IMR-90 (cell line): ENCODE data around the gene MRM2. TPM values are rescaled to one million over a fixed set of nuclear protein-coding genes. Genes with fewer than 3 reads are reported as not detected.

ENCODE experiments used
- ATAC-seq: fragments of 200-7000 bp; cut with Tn5 transposase; 2 replicates; pipeline ENCODE4 v1.9.1; 2020; ENCODE audit warnings: low read depth, mild to moderate bottlenecking, moderate library complexity
- BruUV-seq: library from RNA; stranded (reverse); fragments of 400-500 nt; replicated peaks from 2 replicates; lab custom pipeline; 2021; lab: Mats Ljungman, UMichigan
- CTCF ChIA-PET: fragments of 300-600 bp; formaldehyde crosslinking; extraction: SDS; loops from one replicate; lab custom pipeline; 2021; ENCODE audit warnings: antibody characterized with exemption; lab: Yijun Ruan, JAX
- POLR2A ChIA-PET: fragments of 300-600 bp; sonication (Branson Sonifier 250); formaldehyde crosslinking; loops from one replicate; lab custom pipeline; 2022; ENCODE audit warnings: antibody characterized with exemption; ENCODE audit not compliant: unreplicated experiment; lab: Charles Lee
- DNase-seq: peaks from one replicate; pipeline ENCODE4 v3.0.0; 2013
- H2AFZ ChIP-seq: replicated peaks from 2 replicates; pipeline ENCODE3; 2013; ENCODE audit warnings: low read length, mild to moderate bottlenecking; ENCODE audit not compliant: poor library complexity
- H2AK5ac ChIP-seq: 2 replicates; pipeline ENCODE4 v1.6.1; 2013; ENCODE audit warnings: low read depth, low read length, inconsistent platforms
- H2AK9ac ChIP-seq: replicated peaks from 2 replicates; pipeline ENCODE3; 2013; ENCODE audit warnings: mild to moderate bottlenecking, low read depth, low read length, moderate library complexity; ENCODE audit not compliant: poor library complexity
- H2BK120ac ChIP-seq: 2 replicates; pipeline ENCODE4 v1.6.1; 2013; ENCODE audit warnings: low read depth, low read length, inconsistent platforms
- H2BK15ac ChIP-seq: 3 replicates; pipeline ENCODE4 v1.6.1; 2013; ENCODE audit warnings: low read depth, low read length, inconsistent platforms
- H2BK20ac ChIP-seq: 2 replicates; pipeline ENCODE4 v1.6.1; 2013; ENCODE audit warnings: low read depth, mild to moderate bottlenecking, inconsistent platforms, low read length, moderate library complexity
- H2BK5ac ChIP-seq: 2 replicates; pipeline ENCODE4 v1.6.1; 2013; ENCODE audit warnings: mild to moderate bottlenecking, low read depth, low read length, inconsistent platforms; ENCODE audit not compliant: poor library complexity, severe bottlenecking
- H3K14ac ChIP-seq: replicated peaks from 2 replicates; pipeline ENCODE4 v1.6.1; 2013; ENCODE audit warnings: low read depth, low read length, inconsistent platforms
- H3K18ac ChIP-seq: 2 replicates; pipeline ENCODE4 v1.6.1; 2013; ENCODE audit warnings: low read depth, low read length, control low read depth
- H3K23ac ChIP-seq: 2 replicates; pipeline ENCODE4 v1.6.1; 2013; ENCODE audit warnings: low read depth, low read length, inconsistent platforms
- H3K27ac ChIP-seq: 2 replicates; pipeline ENCODE4 v1.5.1; 2013; ENCODE audit warnings: mild to moderate bottlenecking, control low read depth, low read length; ENCODE audit not compliant: insufficient read depth
- H3K27me3 ChIP-seq: 2 replicates; pipeline ENCODE4 v1.6.1; 2013; ENCODE audit warnings: low read length; ENCODE audit not compliant: control insufficient read depth, insufficient read depth
- H3K36me3 ChIP-seq: 2 replicates; pipeline ENCODE4 v1.6.1; 2013; ENCODE audit warnings: low read length, mixed read lengths; ENCODE audit not compliant: control insufficient read depth, insufficient read depth
- H3K4ac ChIP-seq: 2 replicates; pipeline ENCODE4 v1.6.1; 2013; ENCODE audit warnings: low read depth, low read length, inconsistent platforms
- H3K4me1 ChIP-seq: 2 replicates; pipeline ENCODE4 v1.6.1; 2013; ENCODE audit warnings: low read length, mixed read lengths; ENCODE audit not compliant: control insufficient read depth, insufficient read depth
- H3K4me2 ChIP-seq: 2 replicates; pipeline ENCODE4 v1.6.1; 2013; ENCODE audit warnings: low read depth, mild to moderate bottlenecking, control low read depth, low read length, moderate library complexity
- H3K4me3 ChIP-seq: 2 replicates; pipeline ENCODE4 v1.5.1; 2013; ENCODE audit warnings: low read depth, mild to moderate bottlenecking, control low read depth, low read length, moderate library complexity; ENCODE audit not compliant: insufficient read depth
- H3K56ac ChIP-seq: 2 replicates; pipeline ENCODE4 v1.6.1; 2013; ENCODE audit warnings: low read length, inconsistent platforms; ENCODE audit not compliant: insufficient read depth; ENCODE audit errors: extremely low read depth
- H3K79me1 ChIP-seq, 2 experiments: 2 replicates each; pipeline ENCODE4 v1.6.1; 2013; ENCODE audit warnings: low read length in 2 of 2, inconsistent platforms in 1 of 2, low read depth in 1 of 2
- H3K9ac ChIP-seq: 2 replicates; pipeline ENCODE4 v1.6.1; 2013; ENCODE audit warnings: low read depth, low read length, control low read depth
- H3K9me1 ChIP-seq: 2 replicates; pipeline ENCODE4 v1.6.1; 2013; ENCODE audit warnings: low read length, inconsistent platforms; ENCODE audit not compliant: insufficient read depth
- H3K9me3 ChIP-seq: 2 replicates; pipeline ENCODE4 v1.6.1; 2013; ENCODE audit warnings: low read length; ENCODE audit not compliant: control insufficient read depth, insufficient read depth
- H4K20me1 ChIP-seq: 2 replicates; pipeline ENCODE4 v1.6.1; 2013; ENCODE audit warnings: low read length, inconsistent platforms; ENCODE audit not compliant: insufficient read depth
- H4K5ac ChIP-seq: 2 replicates; pipeline ENCODE4 v1.6.1; 2013; ENCODE audit warnings: mild to moderate bottlenecking, low read depth, low read length, control low read depth
- H4K8ac ChIP-seq, 2 experiments: 2 replicates each; pipeline ENCODE4 v1.6.1; 2013; ENCODE audit warnings: low read depth in 2 of 2, low read length in 2 of 2, control low read depth in 1 of 2, inconsistent platforms in 1 of 2
- H4K91ac ChIP-seq: 2 replicates; pipeline ENCODE4 v1.6.1; 2013; ENCODE audit warnings: low read depth, low read length, inconsistent platforms; ENCODE audit not compliant: insufficient read depth
- ELK1 ChIP-seq: fragments of 150-350 bp; IDR thresholded peaks from 2 replicates; pipeline ENCODE4 v1.6.1; 2016; ENCODE audit warnings: low read depth, mild to moderate bottlenecking, low read length, moderate library complexity, borderline replicate concordance
- MXI1 ChIP-seq: IDR thresholded peaks from 2 replicates; pipeline ENCODE4 v1.6.1; 2012; ENCODE audit warnings: low read depth, mild to moderate bottlenecking, low read length, moderate library complexity, borderline replicate concordance
- POLR2A ChIP-seq: IDR thresholded peaks from 2 replicates; pipeline ENCODE4 v1.6.1; 2012; ENCODE audit warnings: mild to moderate bottlenecking, low read depth, low read length
- RAD21 ChIP-seq: IDR thresholded peaks from 2 replicates; pipeline ENCODE4 v1.6.1; 2012; ENCODE audit warnings: low read length, improper control_type of control experiment
- RCOR1 ChIP-seq: IDR thresholded peaks from 2 replicates; pipeline ENCODE4 v1.6.1; 2012; ENCODE audit warnings: mild to moderate bottlenecking, low read length, improper control_type of control experiment; ENCODE audit not compliant: insufficient replicate concordance
- WGBS, 2 experiments: methylation state at CpG; one replicate each; pipeline versions ENCODE4 v1.1.5 to v1.1.7; 2013; ENCODE audit warnings: missing lambda C conversion rate in 2 of 2; ENCODE audit not compliant: insufficient read length in 1 of 2; ENCODE audit errors: extremely low coverage in 2 of 2; 5-methylcytosine and 5-hydroxymethylcytosine counted together
- dilution Hi-C: fragments of 300-500 bp; cut with HindIII; formaldehyde crosslinking; loops from one replicate; pipeline ENCODE4 v1.14.3; 2018; ENCODE audit warnings: low sequenced_read_pairs; ENCODE audit not compliant: unreplicated experiment
- in situ Hi-C: fragments of 300-500 bp; cut with MboI; formaldehyde crosslinking; loops from 3 replicates; pipeline ENCODE4 v1.14.3; 2019; ENCODE audit warnings: low sequenced_read_pairs, inconsistent platforms, mixed read lengths
- intact Hi-C: fragments of 100-400 bp; cut with micrococcal nuclease; formaldehyde crosslinking; loops from 2 replicates; pipeline ENCODE4 v1.10.0; 2022
- polyA plus RNA-seq, 3 experiments: library from polyadenylated mRNA; depleted of rRNA; stranded (reverse); fragments of >200 nt; gene quantifications; 2 replicates each; pipeline ENCODE4 v1.2.3, GENCODE V29; 2012; ENCODE audit warnings: low replicate concordance in 1 of 3
- total RNA-seq: library from RNA; depleted of rRNA; stranded (reverse); fragments of >200 nt; gene quantifications from 2 replicates; pipeline ENCODE4 v1.2.3, GENCODE V29; 2012
- TF ChIP-seq, protein P1 (sequence below): fragments of 150-350 bp; IDR thresholded peaks from 2 replicates; pipeline ENCODE4 v1.6.1; 2017; ENCODE audit warnings: mild to moderate bottlenecking, antibody characterized with exemption, low read length, low read depth

MRM2 gene
- total and polyA plus RNA-seq, 2 of the 4 experiments (the other 2 are of a cell fraction), result 19.1 to 23.8 TPM

GRCh38 chr7:2282185-2282751 is 40.3 kb upstream of the MRM2 start:
- Histone ChIP-seq H4K8ac (no peak overlapping the region), H3K56ac (no peak overlapping the region), H2BK5ac (no peak overlapping the region), H3K9me1 (peaks cover 3% of the 10 kb centered on the region), H2BK120ac (no peak overlapping the region), H4K91ac (no peak overlapping the region), H3K14ac (no peak overlapping the region), H4K20me1 (peaks cover 15% of the 10 kb centered on the region), H3K4me3 (no peak overlapping the region), H2AFZ (no peak overlapping the region), H3K79me1 (peaks cover 10 to 55% of the 10 kb centered on the region in 2 experiments), H4K5ac (no peak overlapping the region), H3K36me3 (peaks cover 2% of the 10 kb centered on the region; the same call in 1 of the 2 replicates), H3K4me1 (peaks cover 7% of the 10 kb centered on the region; the same call in 1 of the 2 replicates), H3K18ac (no peak overlapping the region), H2BK20ac (no peak overlapping the region), H2BK15ac (no peak overlapping the region), H2AK5ac (no peak overlapping the region), H3K27me3 (no peaks in the 10 kb centered on the region), H2AK9ac (no peak overlapping the region), H3K9me3 (no peaks in the 10 kb centered on the region), H3K27ac (no peak overlapping the region), H3K4ac (no peak overlapping the region), H3K9ac (no peak overlapping the region), H3K23ac (no peak overlapping the region), H3K4me2 (no peak overlapping the region)
- WGBS, 2 experiments, result 78% methylated on average over 9 of the region's 14 CpGs; no CpG with 5 or more reads in 1 of the 2 experiments
- in situ Hi-C loops (no loop called here), dilution Hi-C loops (no loop called here), intact Hi-C loops (no loop called here)
- no peak for ATAC-seq
- TF ChIP-seq RCOR1 (no peak), MXI1 (no peak), POLR2A (no peak), ELK1 (no peak), RAD21 (no peak)
- TF ChIP-seq, protein P1, sequence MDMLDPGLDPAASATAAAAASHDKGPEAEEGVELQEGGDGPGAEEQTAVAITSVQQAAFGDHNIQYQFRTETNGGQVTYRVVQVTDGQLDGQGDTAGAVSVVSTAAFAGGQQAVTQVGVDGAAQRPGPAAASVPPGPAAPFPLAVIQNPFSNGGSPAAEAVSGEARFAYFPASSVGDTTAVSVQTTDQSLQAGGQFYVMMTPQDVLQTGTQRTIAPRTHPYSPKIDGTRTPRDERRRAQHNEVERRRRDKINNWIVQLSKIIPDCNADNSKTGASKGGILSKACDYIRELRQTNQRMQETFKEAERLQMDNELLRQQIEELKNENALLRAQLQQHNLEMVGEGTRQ, result no peak
- POLR2A ChIA-PET, result interaction anchor here (1.4 kb wide), 1 partner anchor 34 kb away, joined by 10 read pairs; no protein-coding TSS in a partner anchor
- no TSS peak for BruUV-seq
- CTCF ChIA-PET, result no interaction called here
- no peak for DNase-seq
